Astrocyte (in vitro differentiated cells and primary cell): ENCODE data around the gene MYOM3. TPM values are rescaled to one million over a fixed set of nuclear protein-coding genes. Genes with fewer than 3 reads are reported as not detected.

ENCODE experiments used
- DNase-seq: peaks from one replicate; pipeline ENCODE4 v3.0.0-alpha.2; 2010; ENCODE audit warnings: low read depth
- FAIRE-seq: peaks from 2 replicates; lab custom pipeline; 2011; peaks lifted over from hg19 to GRCh38; lab: Jason Lieb, UNC
- H2AFZ ChIP-seq: 2 replicates; pipeline ENCODE4 v1.6.0; 2012; ENCODE audit warnings: low read depth, low read length, inconsistent platforms
- H3K27ac ChIP-seq: 2 replicates; pipeline ENCODE4 v1.5.1; 2011; ENCODE audit warnings: low read depth, low read length, inconsistent platforms
- H3K27me3 ChIP-seq: 2 replicates; pipeline ENCODE4 v1.6.0; 2011; ENCODE audit warnings: low read length, inconsistent platforms; ENCODE audit not compliant: insufficient read depth
- H3K36me3 ChIP-seq: 2 replicates; pipeline ENCODE4 v1.5.1; 2011; ENCODE audit warnings: low read length, inconsistent platforms; ENCODE audit not compliant: insufficient read depth
- H3K4me1 ChIP-seq: 2 replicates; pipeline ENCODE4 v1.5.1; 2011; ENCODE audit warnings: low read length, inconsistent platforms; ENCODE audit not compliant: insufficient read depth
- H3K4me2 ChIP-seq: 2 replicates; pipeline ENCODE4 v1.6.0; 2012; ENCODE audit warnings: low read length, inconsistent platforms
- H3K4me3 ChIP-seq: 2 replicates; pipeline ENCODE4 v1.5.1; 2011; ENCODE audit warnings: low read depth, mild to moderate bottlenecking, low read length, inconsistent platforms; ENCODE audit not compliant: insufficient read depth
- H3K79me2 ChIP-seq: 2 replicates; pipeline ENCODE4 v1.6.0; 2012; ENCODE audit warnings: mild to moderate bottlenecking, low read length, inconsistent platforms; ENCODE audit not compliant: insufficient read depth
- H3K9ac ChIP-seq: 2 replicates; pipeline ENCODE4 v1.6.0; 2012; ENCODE audit warnings: mild to moderate bottlenecking, low read length, inconsistent platforms
- H3K9me3 ChIP-seq: 2 replicates; pipeline ENCODE4 v1.5.1; 2012; ENCODE audit warnings: low read depth, mild to moderate bottlenecking, low read length, inconsistent platforms; ENCODE audit not compliant: insufficient read depth
- H4K20me1 ChIP-seq: 2 replicates; pipeline ENCODE4 v1.6.0; 2012; ENCODE audit warnings: low read length, inconsistent platforms; ENCODE audit not compliant: insufficient read depth
- H3K27ac Mint-ChIP-seq: one replicate; pipeline ENCODE4 v1.8.0; 2021; ENCODE audit warnings: mild to moderate bottlenecking, mixed read lengths; ENCODE audit not compliant: unreplicated experiment
- H3K27me3 Mint-ChIP-seq: one replicate; pipeline ENCODE4 v1.8.0; 2021; ENCODE audit warnings: low read depth, mixed read lengths; ENCODE audit not compliant: unreplicated experiment
- H3K36me3 Mint-ChIP-seq: one replicate; pipeline ENCODE4 v1.8.0; 2021; ENCODE audit warnings: low read depth, mixed read lengths; ENCODE audit not compliant: unreplicated experiment
- H3K4me1 Mint-ChIP-seq: one replicate; pipeline ENCODE4 v1.8.0; 2021; ENCODE audit warnings: low read depth, mixed read lengths; ENCODE audit not compliant: unreplicated experiment
- H3K4me3 Mint-ChIP-seq: one replicate; pipeline ENCODE4 v1.8.0; 2021; ENCODE audit warnings: mild to moderate bottlenecking, moderate library complexity, mixed read lengths; ENCODE audit not compliant: unreplicated experiment
- H3K9me3 Mint-ChIP-seq: one replicate; pipeline ENCODE4 v1.8.0; 2021; ENCODE audit warnings: mild to moderate bottlenecking, mixed read lengths; ENCODE audit not compliant: unreplicated experiment
- CTCF ChIP-seq: IDR thresholded peaks from 2 replicates; pipeline ENCODE4 v1.5.1; 2011; ENCODE audit warnings: low read depth, mild to moderate bottlenecking, inconsistent platforms, low read length, moderate library complexity; ENCODE audit not compliant: insufficient read depth
- EZH2 ChIP-seq: IDR thresholded peaks from 2 replicates; pipeline ENCODE4 v1.6.1; 2012; ENCODE audit warnings: mild to moderate bottlenecking, low read length, inconsistent platforms; ENCODE audit not compliant: insufficient read depth
- total RNA-seq: library from RNA; stranded (reverse); gene quantifications from 2 replicates; pipeline ENCODE4 v1.2.1, GENCODE V29; 2021

MYOM3 gene
- total RNA-seq, 1 donor from 2014 or later: 1.0 TPM

- H3K9me3 Mint-ChIP-seq: no peaks in the 10 kb centered on the region
- Histone ChIP-seq H3K4me3 (no peak overlapping the region), H3K27me3 (peaks cover 7% of the 10 kb centered on the region), H4K20me1 (no peaks in the 10 kb centered on the region), H2AFZ (peak overlapping the region; percentile 14), H3K27ac (no peak overlapping the region), H3K4me1 (peaks cover 32% of the 10 kb centered on the region), H3K9me3 (no peaks in the 10 kb centered on the region), H3K4me2 (peak overlapping the region; percentile 89), H3K79me2 (no peaks in the 10 kb centered on the region), H3K9ac (no peak overlapping the region), H3K36me3 (no peaks in the 10 kb centered on the region)
- H3K4me3 Mint-ChIP-seq: peak overlapping the region; percentile 69
- DNase-seq (no peak), FAIRE-seq (no peak)
- H3K36me3 Mint-ChIP-seq: no peaks in the 10 kb centered on the region
- peaks cover 26% of the 10 kb centered on the region for H3K4me1 Mint-ChIP-seq
- TF ChIP-seq CTCF (no peak), EZH2 (no peak)
- peaks cover 3% of the 10 kb centered on the region for H3K27me3 Mint-ChIP-seq
- peak overlapping the region; percentile 2 for H3K27ac Mint-ChIP-seq
These were observed 506 bp downstream of the MYOM3 start for GRCh38 chr1:24111262-24111995.

GRCh38 chr1:24110642-24111261 is 1.2 kb downstream of the MYOM3 start:
- Histone ChIP-seq H2AFZ (no peak overlapping the region), H3K27ac (no peak overlapping the region), H3K79me2 (no peaks in the 10 kb centered on the region), H3K4me1 (peaks cover 32% of the 10 kb centered on the region), H3K4me3 (no peak overlapping the region), H4K20me1 (no peaks in the 10 kb centered on the region), H3K9me3 (no peaks in the 10 kb centered on the region), H3K9ac (no peak overlapping the region), H3K36me3 (no peaks in the 10 kb centered on the region), H3K27me3 (peaks cover 7% of the 10 kb centered on the region), H3K4me2 (no peak overlapping the region)
- FAIRE-seq (no peak), DNase-seq (no peak)
- TF ChIP-seq EZH2 (no peak), CTCF (no peak)
- H3K9me3 Mint-ChIP-seq: no peaks in the 10 kb centered on the region
- no peaks in the 10 kb centered on the region for H3K36me3 Mint-ChIP-seq
- H3K27me3 Mint-ChIP-seq: peaks cover 3% of the 10 kb centered on the region
- peaks cover 26% of the 10 kb centered on the region for H3K4me1 Mint-ChIP-seq
- no peak overlapping the region for H3K4me3 Mint-ChIP-seq
- no peak overlapping the region for H3K27ac Mint-ChIP-seq
